Measurements from ENCODE around the gene BZW2. TPM values are rescaled to one million over a fixed set of nuclear protein-coding genes. Genes with fewer than 3 reads are reported as not detected.

Gene BZW2
- total and polyA plus RNA-seq, 2 experiments from 2014 or later = 236 to 358 TPM

DNA sequence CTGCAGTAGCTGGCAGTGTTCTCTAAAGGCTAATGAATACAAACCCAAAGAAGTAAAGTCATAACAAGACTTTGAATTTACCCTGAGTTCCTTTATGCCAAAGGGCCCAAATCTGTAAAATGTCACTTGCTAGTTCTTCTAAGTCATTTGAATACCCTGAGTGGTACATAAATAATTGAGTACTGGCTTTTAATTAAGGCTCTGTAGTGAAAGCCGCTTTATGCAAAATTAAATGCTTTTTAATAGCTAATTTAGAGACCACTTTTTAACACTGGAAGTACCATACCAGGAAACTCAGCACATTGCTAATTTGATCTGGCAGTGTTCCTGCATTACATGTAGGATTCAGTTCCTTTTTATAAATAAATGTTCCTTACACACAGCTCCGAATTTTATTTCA lies 83.6 kb downstream of the BZW2 start:
- H3K36me3 ChIP-seq = no peaks in the 10 kb centered on the region
- H3K9me3 ChIP-seq (ENCODE audit: low read depth) = no peaks in the 10 kb centered on the region
- no peaks in the 10 kb centered on the region for H3K4me1 ChIP-seq (ENCODE audit: low read depth)
- DNase-seq (ENCODE audit: low read depth in 1 of 2, low spot score in 1 of 2) = no peak
- no peak overlapping the region for H3K27ac ChIP-seq
- TF ChIP-seq, protein P1, sequence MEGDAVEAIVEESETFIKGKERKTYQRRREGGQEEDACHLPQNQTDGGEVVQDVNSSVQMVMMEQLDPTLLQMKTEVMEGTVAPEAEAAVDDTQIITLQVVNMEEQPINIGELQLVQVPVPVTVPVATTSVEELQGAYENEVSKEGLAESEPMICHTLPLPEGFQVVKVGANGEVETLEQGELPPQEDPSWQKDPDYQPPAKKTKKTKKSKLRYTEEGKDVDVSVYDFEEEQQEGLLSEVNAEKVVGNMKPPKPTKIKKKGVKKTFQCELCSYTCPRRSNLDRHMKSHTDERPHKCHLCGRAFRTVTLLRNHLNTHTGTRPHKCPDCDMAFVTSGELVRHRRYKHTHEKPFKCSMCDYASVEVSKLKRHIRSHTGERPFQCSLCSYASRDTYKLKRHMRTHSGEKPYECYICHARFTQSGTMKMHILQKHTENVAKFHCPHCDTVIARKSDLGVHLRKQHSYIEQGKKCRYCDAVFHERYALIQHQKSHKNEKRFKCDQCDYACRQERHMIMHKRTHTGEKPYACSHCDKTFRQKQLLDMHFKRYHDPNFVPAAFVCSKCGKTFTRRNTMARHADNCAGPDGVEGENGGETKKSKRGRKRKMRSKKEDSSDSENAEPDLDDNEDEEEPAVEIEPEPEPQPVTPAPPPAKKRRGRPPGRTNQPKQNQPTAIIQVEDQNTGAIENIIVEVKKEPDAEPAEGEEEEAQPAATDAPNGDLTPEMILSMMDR (IDR thresholded peaks at IDR 0.05; ENCODE audit: low read depth, low read length) = no peak
- H3K4me3 ChIP-seq = no peak overlapping the region
- H3K27me3 ChIP-seq = no peaks in the 10 kb centered on the region

DNA sequence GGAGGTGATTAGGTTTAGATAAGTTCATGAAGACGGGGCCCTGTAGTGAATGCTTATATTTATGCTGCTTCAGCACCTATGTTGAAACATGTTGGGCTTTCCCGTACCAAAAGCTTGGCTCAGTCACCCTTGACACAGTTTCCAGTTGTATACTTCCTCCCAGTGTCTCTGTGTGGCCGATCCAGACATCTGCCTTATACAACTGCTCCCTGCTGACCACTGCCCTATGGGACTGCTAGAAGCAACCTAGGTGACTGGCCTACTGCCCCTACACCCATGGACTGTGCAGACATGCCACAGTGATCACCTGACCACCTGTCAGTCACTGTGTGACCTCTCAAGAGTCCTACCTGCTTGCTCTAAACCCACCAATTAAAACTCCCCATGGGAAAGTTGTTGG lies 85.0 kb downstream of the BZW2 start:
- no peak for DNase-seq (ENCODE audit: low read depth in 1 of 2, low spot score in 1 of 2)
- no peaks in the 10 kb centered on the region for H3K36me3 ChIP-seq
- TF ChIP-seq, protein P1 (IDR thresholded peaks at IDR 0.05; ENCODE audit: low read depth, low read length) = no peak

DNA sequence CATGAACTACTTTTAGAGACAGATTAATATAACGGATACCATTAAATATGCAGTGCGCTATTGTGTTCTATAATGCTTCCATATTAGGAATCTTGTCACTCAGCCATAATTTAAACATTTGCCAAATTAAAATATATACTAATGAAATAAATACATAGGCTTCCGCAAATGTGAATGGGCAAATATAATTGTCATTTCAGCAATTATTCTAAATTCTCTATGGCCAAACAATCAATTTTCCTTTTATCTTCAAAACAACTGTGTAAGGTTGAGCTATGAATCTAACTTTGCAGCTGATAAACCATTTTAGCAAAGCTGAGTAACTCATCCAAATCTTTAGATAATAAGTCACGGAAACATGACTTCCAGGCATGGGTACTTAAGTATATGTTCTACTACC lies 86.8 kb downstream of the BZW2 start:
- H3K4me1 ChIP-seq (ENCODE audit: low read depth) = peaks cover 10% of the 10 kb centered on the region
- no peaks in the 10 kb centered on the region for H3K27me3 ChIP-seq
- no peak for DNase-seq (ENCODE audit: low read depth in 1 of 2, low spot score in 1 of 2)
- H3K36me3 ChIP-seq = no peaks in the 10 kb centered on the region
- H3K27ac ChIP-seq = no peak overlapping the region
- no peaks in the 10 kb centered on the region for H3K9me3 ChIP-seq (ENCODE audit: low read depth)
- TF ChIP-seq, protein P1 (IDR thresholded peaks at IDR 0.05; ENCODE audit: low read depth, low read length) = no peak
- H3K4me3 ChIP-seq = no peak overlapping the region

More for the DNA sequence above, 85.0 kb downstream of the BZW2 start:
- Histone ChIP-seq H3K27me3 (no peaks in the 10 kb centered on the region), H3K27ac (no peak overlapping the region), H3K4me1 (ENCODE audit: low read depth) (peaks cover 10% of the 10 kb centered on the region), H3K4me3 (no peak overlapping the region), H3K9me3 (ENCODE audit: low read depth) (no peaks in the 10 kb centered on the region)

DNA sequence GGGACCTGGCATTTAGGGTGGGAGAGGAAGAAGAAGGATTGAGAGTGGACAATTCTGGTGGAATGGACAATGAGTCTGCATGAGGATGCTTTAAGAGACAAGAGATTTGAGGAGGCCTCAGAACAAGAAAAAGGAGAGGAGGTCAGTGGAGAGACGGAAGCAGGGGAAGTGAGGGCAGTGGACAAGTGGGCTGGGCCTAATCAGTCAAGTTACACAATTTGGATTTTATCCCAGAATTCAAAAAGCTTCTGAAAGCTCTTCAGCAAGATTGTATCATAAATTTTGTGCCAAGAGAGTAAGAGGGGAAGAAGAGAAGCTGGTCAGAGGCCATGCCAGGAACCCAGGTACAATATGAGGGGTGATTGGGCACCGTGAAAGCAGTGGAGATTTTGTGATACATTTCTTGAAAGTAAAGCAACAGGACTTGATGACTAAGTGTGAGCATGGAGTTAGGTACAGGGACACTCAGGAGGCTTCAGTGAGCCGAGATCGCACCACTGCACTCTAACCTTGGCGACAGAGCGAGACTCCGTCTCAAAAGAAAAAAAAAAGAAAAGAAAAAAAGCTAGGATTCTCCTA lies 88.3 kb downstream of the BZW2 start:
- H3K4me1 ChIP-seq (ENCODE audit: low read depth) = peaks cover 10% of the 10 kb centered on the region
- H3K9me3 ChIP-seq (ENCODE audit: low read depth) = no peaks in the 10 kb centered on the region
- H3K27me3 ChIP-seq = no peaks in the 10 kb centered on the region
- peak in 1 of 2 donors; percentile 80 for DNase-seq (ENCODE audit: low read depth in 1 of 2, low spot score in 1 of 2)
- no peak overlapping the region for H3K4me3 ChIP-seq
- TF ChIP-seq, protein P1 (IDR thresholded peaks at IDR 0.05; ENCODE audit: low read depth, low read length) = no peak
- H3K27ac ChIP-seq = no peak overlapping the region
- no peaks in the 10 kb centered on the region for H3K36me3 ChIP-seq

DNA sequence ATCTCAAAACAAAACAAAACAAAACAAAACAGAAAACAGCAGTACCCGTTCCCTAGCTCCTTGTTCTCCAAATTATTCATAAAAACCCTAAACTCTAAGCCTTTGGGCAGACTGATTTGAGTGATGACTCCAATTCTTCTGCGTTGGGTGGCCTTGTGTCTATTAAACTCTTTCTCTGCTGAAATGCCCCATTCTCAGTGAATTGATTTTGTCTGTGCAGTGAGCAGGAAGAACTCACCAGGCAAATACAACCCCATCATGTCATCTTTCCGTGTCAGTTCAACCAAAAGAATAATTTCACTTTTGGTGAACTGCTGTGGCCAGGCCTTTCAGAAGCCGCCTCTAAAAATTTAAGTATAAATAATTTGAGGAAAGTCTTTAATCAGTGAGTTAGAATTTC lies 89.0 kb downstream of the BZW2 start:
- no peak overlapping the region for H3K4me3 ChIP-seq
- no peaks in the 10 kb centered on the region for H3K36me3 ChIP-seq
- no peak for DNase-seq (ENCODE audit: low read depth in 1 of 2, low spot score in 1 of 2)
- TF ChIP-seq, protein P1 (IDR thresholded peaks at IDR 0.05; ENCODE audit: low read depth, low read length) = no peak
- no peak overlapping the region for H3K27ac ChIP-seq
- no peaks in the 10 kb centered on the region for H3K27me3 ChIP-seq
- peaks cover 15% of the 10 kb centered on the region for H3K4me1 ChIP-seq (ENCODE audit: low read depth)
- no peaks in the 10 kb centered on the region for H3K9me3 ChIP-seq (ENCODE audit: low read depth)

Data from cardiac muscle cell (in vitro differentiated cells and primary cell).